K562 (cell line): ENCODE measurements around the gene SCYL1. TPM values are rescaled to one million over a fixed set of nuclear protein-coding genes. Genes with fewer than 3 reads are reported as not detected.

ENCODE experiments used
- CLOCK ChIP-seq: fragments of 250-450 bp; sonication (Bioruptor Pico); IDR thresholded peaks from 2 replicates; pipeline ENCODE4 v1.4.0; 2020; ENCODE audit warnings: mild to moderate bottlenecking, moderate library complexity, borderline replicate concordance
- CSDE1 ChIP-seq, 2 experiments: fragments of 450-650 bp; IDR thresholded peaks; 2 replicates each; pipeline ENCODE4 v1.6.1; 2016; ENCODE audit warnings: mild to moderate bottlenecking in 1 of 2
- DIDO1 ChIP-seq: fragments of 450-650 bp; IDR thresholded peaks from 2 replicates; pipeline ENCODE4 v1.6.1; 2016; ENCODE audit warnings: low read depth, missing biosample characterization, missing genetic modification characterization
- FUS ChIP-seq: fragments of 200-400 bp; formaldehyde crosslinking; optimal IDR thresholded peaks from 2 replicates; pipeline ENCODE3; 2017; ENCODE audit warnings: low read depth, low read length
- PHB2 ChIP-seq: fragments of 450-650 bp; IDR thresholded peaks from 2 replicates; pipeline ENCODE4 v1.6.1; 2017; ENCODE audit warnings: low read depth
- PRPF4 ChIP-seq: fragments of 200-400 bp; formaldehyde crosslinking; IDR thresholded peaks from one replicate; pipeline ENCODE4 v1.6.1; 2017; ENCODE audit warnings: low read length, low read depth, mild to moderate bottlenecking; ENCODE audit not compliant: insufficient read depth, poor library complexity, severe bottlenecking
- RAD21 ChIP-seq, 2 experiments: fragments of 250-450 bp in 1 of 2; fragments of 450-650 bp in 1 of 2; sonication (Bioruptor Pico) in 1 of 2; formaldehyde crosslinking in 1 of 2; IDR thresholded peaks in 1 of 2; conservative IDR thresholded peaks in 1 of 2; 2 replicates each; pipeline versions ENCODE4 v1.4.0 to v1.8.0; 2020 to 2022; ENCODE audit warnings: mild to moderate bottlenecking in 2 of 2, moderate library complexity in 1 of 2
- RREB1 ChIP-seq: fragments of 250-450 bp; sonication (Bioruptor Pico); IDR thresholded peaks from 2 replicates; pipeline ENCODE4 v1.4.0; 2020
- SIX5 ChIP-seq, 2 experiments: IDR thresholded peaks; 2 replicates each; pipeline ENCODE4 v1.6.1; 2011; ENCODE audit warnings: low read length in 2 of 2, borderline replicate concordance in 1 of 2, low read depth in 1 of 2, mild to moderate bottlenecking in 1 of 2, moderate library complexity in 1 of 2; ENCODE audit not compliant: insufficient read depth in 1 of 2
- SMARCA4 ChIP-seq: fragments of 450-650 bp; IDR thresholded peaks from 2 replicates; pipeline ENCODE4 v1.6.1; 2016
- TGIF2 ChIP-seq: sonication (generic); formaldehyde crosslinking; IDR thresholded peaks from 2 replicates; pipeline ENCODE4 v1.8.1; 2022; ENCODE audit warnings: mild to moderate bottlenecking, missing genetic modification reagents, moderate library complexity
- TRIM25 ChIP-seq: fragments of 450-650 bp; IDR thresholded peaks from 2 replicates; pipeline ENCODE4 v1.7.0; 2016; ENCODE audit warnings: borderline replicate concordance
- ZKSCAN3 ChIP-seq: fragments of 250-450 bp; sonication (Bioruptor Pico); IDR thresholded peaks from 2 replicates; pipeline ENCODE4 v1.4.0; 2020
- ZNF224 ChIP-seq: sonication (generic); formaldehyde crosslinking; IDR thresholded peaks from 2 replicates; pipeline ENCODE4 v1.8.0; 2022; ENCODE audit warnings: mild to moderate bottlenecking, missing genetic modification reagents
- polyA plus RNA-seq, 8 experiments: library from polyadenylated mRNA; depleted of rRNA in 4 of 8; stranded (reverse) in 5 of 8; unstranded in 3 of 8; fragments of >200 nt; fragmentation: Nextera tagmentation in 2 of 8; fragmentation: Illumina TruSeq in 1 of 8; extraction: Ambion mirVana in 2 of 8; extraction: Trizol in 1 of 8; gene quantifications; 2 replicates each; pipeline versions ENCODE4 v1.2.1 to v1.2.3, GENCODE V29; 2011 to 2014; ENCODE audit warnings: inconsistent platforms in 1 of 8, missing spikeins in 1 of 8
- total RNA-seq, 7 experiments: library from RNA; depleted of rRNA in 6 of 7; stranded (reverse); fragments of >200 nt in 6 of 7; fragmentation: Illumina TruSeq in 2 of 7; extraction: Trizol in 2 of 7; gene quantifications; 2 replicates each; pipeline versions ENCODE4 v1.2.1 to v1.2.3, GENCODE V29; 2011 to 2021; ENCODE audit warnings: low replicate concordance in 1 of 7

Gene SCYL1
- total and polyA plus RNA-seq, 9 of the 15 experiments (the other 6 are each of a cell fraction or from before 2014, with no cell fraction given), result 1.9 to 145 (median 57.6) TPM

DNA sequence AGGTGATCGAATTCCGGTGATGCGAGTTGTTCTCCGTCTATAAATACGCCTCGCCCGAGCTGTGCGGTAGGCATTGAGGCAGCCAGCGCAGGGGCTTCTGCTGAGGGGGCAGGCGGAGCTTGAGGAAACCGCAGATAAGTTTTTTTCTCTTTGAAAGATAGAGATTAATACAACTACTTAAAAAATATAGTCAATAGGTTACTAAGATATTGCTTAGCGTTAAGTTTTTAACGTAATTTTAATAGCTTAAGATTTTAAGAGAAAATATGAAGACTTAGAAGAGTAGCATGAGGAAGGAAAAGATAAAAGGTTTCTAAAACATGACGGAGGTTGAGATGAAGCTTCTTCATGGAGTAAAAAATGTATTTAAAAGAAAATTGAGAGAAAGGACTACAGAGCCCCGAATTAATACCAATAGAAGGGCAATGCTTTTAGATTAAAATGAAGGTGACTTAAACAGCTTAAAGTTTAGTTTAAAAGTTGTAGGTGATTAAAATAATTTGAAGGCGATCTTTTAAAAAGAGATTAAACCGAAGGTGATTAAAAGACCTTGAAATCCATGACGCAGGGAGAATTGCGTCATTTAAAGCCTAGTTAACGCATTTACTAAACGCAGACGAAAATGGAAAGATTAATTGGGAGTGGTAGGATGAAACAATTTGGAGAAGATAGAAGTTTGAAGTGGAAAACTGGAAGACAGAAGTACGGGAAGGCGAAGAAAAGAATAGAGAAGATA lies 25.7 kb upstream of the SCYL1 start, which contains the start of gene MALAT1 (continued):
- no peak for TF ChIP-seq CLOCK (CRISPR knock-in tag)
- TF ChIP-seq SIX5 (IDR thresholded peaks at IDR 0.05; ENCODE audit: borderline replicate concordance in 1 of 2, insufficient read depth in 1 of 2, low read depth in 1 of 2, low read length in 2 of 2), result 0 out of 4 replicates have a peak, but pooled peaks of 1 of the 2 experiments have one; percentile 9
- no peak for TF ChIP-seq FUS
- TF ChIP-seq TRIM25, result no peak
- no peak for TF ChIP-seq TGIF2
- TF ChIP-seq ZNF224 (CRISPR knock-in tag), result no peak
- TF ChIP-seq PRPF4, result no peak
- peak; percentile 59; the same call in 1 of the 2 replicates for TF ChIP-seq PHB2
- no peak for TF ChIP-seq ZKSCAN3 (CRISPR knock-in tag)
- peak in 1 of 2 experiments; percentile 73; a peak in 2 of 4 replicates for TF ChIP-seq CSDE1 (IDR thresholded peaks at IDR 0.05)
- TF ChIP-seq RREB1, result 0 out of 2 replicates have a peak, but pooled peaks have one; percentile 1
- peak; percentile 54 to 55; a peak in 3 of 4 replicates for TF ChIP-seq RAD21 (CRISPR knock-in tag; conservative IDR thresholded peaks at IDR 0.05 in 1 of 2, IDR thresholded peaks at IDR 0.05 in 1 of 2)
- TF ChIP-seq SMARCA4, result peak; percentile 8; the same call in 1 of the 2 replicates
- no peak for TF ChIP-seq DIDO1 (tag)
